ENCODE results near the gene SND1.

The SND1 gene

GRCh38 chr7:127717502-127718339 lies 65.7 kb downstream of the SND1 start:
- Histone ChIP-seq H3K27ac (ENCODE audit: extremely low read depth, low read depth, low read length) (no peak overlapping the region), H3K9me3 (ENCODE audit: control insufficient read depth, insufficient read depth, low read depth, low read length) (no peaks in the 10 kb centered on the region), H3K4me1 (ENCODE audit: control insufficient read depth, insufficient read depth, low read length) (no peaks in the 10 kb centered on the region), H3K36me3 (ENCODE audit: control insufficient read depth in 2 of 2, insufficient read depth in 1 of 2, low read length in 2 of 2) (peaks cover 14 to 57% of the 10 kb centered on the region in 2 experiments; a peak in 2 of 3 replicates), H3K4me3 (ENCODE audit: low read depth, low read length) (no peak overlapping the region)
- ChIA-PET POLR2A (no interaction called here), CTCF (interaction anchor here (0.8 to 2.9 kb wide), 4 partner anchors 8 to 418 kb away, joined by 3 to 8 read pairs (median 4); no protein-coding TSS in a partner anchor)
- TF ChIP-seq ATF2 (tag by site-specific recombination; IDR thresholded peaks at IDR 0.05; ENCODE audit: low read depth) (0 out of 2 replicates have a peak, but pooled peaks have one; percentile 15), ZNF707 (tag by site-specific recombination; IDR thresholded peaks at IDR 0.05) (no peak)

GRCh38 chr7:127718340-127718679 lies 66.3 kb downstream of the SND1 start:
- H3K27ac ChIP-seq (ENCODE audit: extremely low read depth, low read depth, low read length), result no peak overlapping the region
- H3K4me1 ChIP-seq (ENCODE audit: control insufficient read depth, insufficient read depth, low read length), result no peaks in the 10 kb centered on the region
- peaks cover 14 to 59% of the 10 kb centered on the region in 2 experiments; a peak in 2 of 3 replicates for H3K36me3 ChIP-seq (ENCODE audit: control insufficient read depth in 2 of 2, insufficient read depth in 1 of 2, low read length in 2 of 2)
- ChIA-PET POLR2A (no interaction called here), CTCF (interaction anchor here (0.6 to 2.9 kb wide), 4 partner anchors 8 to 418 kb away, joined by 3 to 8 read pairs (median 4); no protein-coding TSS in a partner anchor)
- no peaks in the 10 kb centered on the region for H3K9me3 ChIP-seq (ENCODE audit: control insufficient read depth, insufficient read depth, low read depth, low read length)
- H3K4me3 ChIP-seq (ENCODE audit: low read depth, low read length), result no peak overlapping the region
- TF ChIP-seq AEBP2 (tag by site-specific recombination; IDR thresholded peaks at IDR 0.05; ENCODE audit: borderline replicate concordance), result no peak
- no peak for TF ChIP-seq ZNF394 (tag by site-specific recombination; IDR thresholded peaks at IDR 0.05; ENCODE audit: borderline replicate concordance)
- no peak for TF ChIP-seq KLF8 (tag by site-specific recombination; IDR thresholded peaks at IDR 0.05)
- no peak for TF ChIP-seq ZNF132 (tag by site-specific recombination; IDR thresholded peaks at IDR 0.05; ENCODE audit: borderline replicate concordance)
- TF ChIP-seq ZNF514 (tag by site-specific recombination; IDR thresholded peaks at IDR 0.05), result no peak
- no peak for TF ChIP-seq ZNF645 (tag by site-specific recombination; IDR thresholded peaks at IDR 0.05)
- TF ChIP-seq PRDM10 (tag by site-specific recombination; IDR thresholded peaks at IDR 0.05), result no peak
- TF ChIP-seq GLIS2 (tag by site-specific recombination; IDR thresholded peaks at IDR 0.05), result no peak
- TF ChIP-seq ZFHX2 (tag by site-specific recombination; conservative IDR thresholded peaks at IDR 0.05), result no peak
- TF ChIP-seq ZNF10 (tag by site-specific recombination; IDR thresholded peaks at IDR 0.05), result no peak
- no peak for TF ChIP-seq ZFP41 (tag by site-specific recombination; IDR thresholded peaks at IDR 0.05; ENCODE audit: borderline replicate concordance)
- no peak for TF ChIP-seq IKZF3 (tag by site-specific recombination; IDR thresholded peaks at IDR 0.05)
- TF ChIP-seq ZNF292 (tag by site-specific recombination; IDR thresholded peaks at IDR 0.05; ENCODE audit: borderline replicate concordance, low read depth), result no peak
- TF ChIP-seq ZNF518A (tag by site-specific recombination; conservative IDR thresholded peaks at IDR 0.05; ENCODE audit: low read depth), result no peak
- TF ChIP-seq ZNF513 (tag by site-specific recombination; IDR thresholded peaks at IDR 0.05), result no peak
- no peak for TF ChIP-seq ZBTB8A (tag by site-specific recombination; IDR thresholded peaks at IDR 0.05)
